ENCODE results near the gene ACSL1.

GRCh38 chr4:184814686-184815045, 11.1 kb downstream of the ACSL1 start:
- TF ChIP-seq SP1 (IDR thresholded peaks at IDR 0.05) (no peak), ZNF384 (IDR thresholded peaks at IDR 0.05) (no peak), SUZ12 (IDR thresholded peaks at IDR 0.05) (no peak), L3MBTL2 (conservative IDR thresholded peaks at IDR 0.05) (no peak), FOXA1 (IDR thresholded peaks at IDR 0.05) (no peak), ELF4 (IDR thresholded peaks at IDR 0.05) (no peak), FOXM1 (IDR thresholded peaks at IDR 0.05; ENCODE audit: borderline replicate concordance) (no peak), NFRKB (IDR thresholded peaks at IDR 0.05) (no peak), LEF1 (IDR thresholded peaks at IDR 0.05; ENCODE audit: borderline replicate concordance) (no peak), BHLHE40 (IDR thresholded peaks at IDR 0.05; ENCODE audit: borderline replicate concordance) (no peak)

All from HEK293T (cell line).